SK-N-SH treated with all-trans-retinoic acid at 6 μM for 48 hours (cell line): ENCODE results near the gene CAPN11.

ENCODE experiments used
- ATAC-seq: fragments of 200-7000 bp; cut with Tn5 transposase; 3 replicates; pipeline ENCODE4 v1.9.1; 2020; ENCODE audit warnings: mild to moderate bottlenecking, moderate library complexity
- BACH2 ChIP-seq: fragments of 250-450 bp; sonication (Bioruptor Pico); IDR thresholded peaks from 2 replicates; pipeline ENCODE4 v1.9.0; 2021; ENCODE audit warnings: mild to moderate bottlenecking, borderline replicate concordance
- CREB5 ChIP-seq: fragments of 250-450 bp; sonication (Bioruptor Pico); IDR thresholded peaks from 2 replicates; pipeline ENCODE4 v1.5.1; 2020; ENCODE audit warnings: low read depth, mild to moderate bottlenecking, moderate library complexity
- CSDC2 ChIP-seq: fragments of 250-450 bp; sonication (Bioruptor Pico); IDR thresholded peaks from 2 replicates; pipeline ENCODE4 v1.5.0; 2020; ENCODE audit warnings: mild to moderate bottlenecking, moderate library complexity
- CSRNP3 ChIP-seq: fragments of 250-450 bp; sonication (Bioruptor Pico); IDR thresholded peaks from 2 replicates; pipeline ENCODE4 v1.5.1; 2021; ENCODE audit warnings: mild to moderate bottlenecking, moderate library complexity
- ESRRG ChIP-seq: fragments of 250-450 bp; sonication (Bioruptor Pico); IDR thresholded peaks from 2 replicates; pipeline ENCODE4 v1.6.1; 2021; ENCODE audit warnings: mild to moderate bottlenecking
- GLIS3 ChIP-seq: fragments of 250-450 bp; sonication (Bioruptor Pico); IDR thresholded peaks from 2 replicates; pipeline ENCODE4 v1.5.0; 2020; ENCODE audit warnings: mild to moderate bottlenecking, moderate library complexity
- ISL1 ChIP-seq: fragments of 250-450 bp; sonication (Bioruptor Pico); IDR thresholded peaks from 2 replicates; pipeline ENCODE4 v2.1.2; 2022; ENCODE audit warnings: mild to moderate bottlenecking, moderate library complexity
- OSR1 ChIP-seq: fragments of 250-450 bp; sonication (Bioruptor Pico); IDR thresholded peaks from 2 replicates; pipeline ENCODE4 v1.8.0; 2022; ENCODE audit warnings: moderate library complexity, mild to moderate bottlenecking, inconsistent platforms
- PATZ1 ChIP-seq: fragments of 250-450 bp; sonication (Bioruptor Pico); IDR thresholded peaks from 2 replicates; pipeline ENCODE4 v1.8.0; 2020; ENCODE audit warnings: mild to moderate bottlenecking, moderate library complexity, borderline replicate concordance
- POU6F1 ChIP-seq: fragments of 250-450 bp; sonication (Bioruptor Pico); IDR thresholded peaks from 2 replicates; pipeline ENCODE4 v1.8.0; 2021; ENCODE audit warnings: low read depth, mild to moderate bottlenecking, moderate library complexity, borderline replicate concordance
- PPARA ChIP-seq: fragments of 250-450 bp; sonication (Bioruptor Pico); IDR thresholded peaks from 2 replicates; pipeline ENCODE4 v1.5.0; 2020; ENCODE audit warnings: mild to moderate bottlenecking, borderline replicate concordance
- RARB ChIP-seq: fragments of 250-450 bp; sonication (Bioruptor Pico); IDR thresholded peaks from 2 replicates; pipeline ENCODE4 v1.8.0; 2021; ENCODE audit warnings: mild to moderate bottlenecking, moderate library complexity
- TOX ChIP-seq: fragments of 250-450 bp; sonication (Bioruptor Pico); IDR thresholded peaks from 2 replicates; pipeline ENCODE4 v1.8.0; 2021; ENCODE audit warnings: mild to moderate bottlenecking, moderate library complexity, borderline replicate concordance
- TSHZ2 ChIP-seq: fragments of 250-450 bp; sonication (Bioruptor Pico); IDR thresholded peaks from 2 replicates; pipeline ENCODE4 v1.5.0; 2020; ENCODE audit warnings: mild to moderate bottlenecking, moderate library complexity
- ZC3H10 ChIP-seq: fragments of 250-450 bp; sonication (Bioruptor Pico); IDR thresholded peaks from 2 replicates; pipeline ENCODE4 v1.5.1; 2021; ENCODE audit warnings: mild to moderate bottlenecking, moderate library complexity
- ZFP3 ChIP-seq: fragments of 250-450 bp; sonication (Bioruptor Pico); IDR thresholded peaks from 2 replicates; pipeline ENCODE4 v1.5.0; 2020; ENCODE audit warnings: mild to moderate bottlenecking, moderate library complexity
- ZFP30 ChIP-seq: fragments of 450-650 bp; formaldehyde crosslinking; IDR thresholded peaks from 2 replicates; pipeline ENCODE4 v1.5.0; 2022; ENCODE audit warnings: mild to moderate bottlenecking, moderate library complexity
- ZNF565 ChIP-seq: fragments of 450-650 bp; formaldehyde crosslinking; conservative IDR thresholded peaks from 2 replicates; pipeline ENCODE4 v1.5.0; 2020; ENCODE audit warnings: low read depth, mild to moderate bottlenecking, moderate library complexity
- ZNF8 ChIP-seq: fragments of 450-650 bp; formaldehyde crosslinking; IDR thresholded peaks from 2 replicates; pipeline ENCODE4 v1.5.0; 2020; ENCODE audit warnings: mild to moderate bottlenecking, moderate library complexity

Gene CAPN11

GRCh38 chr6:44219815-44220784, 61.5 kb downstream of the CAPN11 start:
- no peak for ATAC-seq
- no peak for TF ChIP-seq GLIS3 (CRISPR knock-in tag)
- no peak for TF ChIP-seq ESRRG (CRISPR knock-in tag)
- no peak for TF ChIP-seq PPARA (CRISPR knock-in tag)
- no peak for TF ChIP-seq ZFP30 (CRISPR knock-in tag)
- no peak for TF ChIP-seq RARB (CRISPR knock-in tag)
- no peak for TF ChIP-seq PATZ1 (CRISPR knock-in tag)
- TF ChIP-seq TSHZ2 (CRISPR knock-in tag): no peak
- TF ChIP-seq ZNF8: no peak
- no peak for TF ChIP-seq CSRNP3 (CRISPR knock-in tag)
- no peak for TF ChIP-seq ZC3H10 (CRISPR knock-in tag)

- no peak for TF ChIP-seq ZNF8
- TF ChIP-seq CREB5 (CRISPR knock-in tag): no peak
- no peak for TF ChIP-seq ISL1 (CRISPR knock-in tag)
- TF ChIP-seq POU6F1 (CRISPR knock-in tag): no peak
- no peak for TF ChIP-seq PATZ1 (CRISPR knock-in tag)
- TF ChIP-seq TOX: no peak
- no peak for TF ChIP-seq ZNF565 (CRISPR knock-in tag)
- TF ChIP-seq GLIS3 (CRISPR knock-in tag): no peak
- no peak for TF ChIP-seq OSR1 (CRISPR knock-in tag)
- no peak for TF ChIP-seq CSDC2 (CRISPR knock-in tag)
- no peak for TF ChIP-seq ESRRG (CRISPR knock-in tag)
- no peak for TF ChIP-seq ZFP3 (CRISPR knock-in tag)
- no peak for TF ChIP-seq BACH2
- no peak for TF ChIP-seq RARB (CRISPR knock-in tag)
- TF ChIP-seq PPARA (CRISPR knock-in tag): no peak
- no peak for TF ChIP-seq ZC3H10 (CRISPR knock-in tag)
- TF ChIP-seq CSRNP3 (CRISPR knock-in tag): no peak
- no peak for TF ChIP-seq ZFP30 (CRISPR knock-in tag)
- ATAC-seq: no peak
These were observed 62.3 kb downstream of the CAPN11 start for GRCh38 chr6:44220913-44221290.
